BJ (cell line): ENCODE measurements around the gene FAM171A1. TPM values are rescaled to one million over a fixed set of nuclear protein-coding genes. Genes with fewer than 3 reads are reported as not detected.

Source experiments
- CTCF ChIA-PET: fragments of 350-600 bp; formaldehyde crosslinking; extraction: SDS; loops from one replicate; lab custom pipeline; 2021; ENCODE audit warnings: antibody characterized with exemption, inconsistent platforms; lab: Yijun Ruan, JAX
- POLR2A ChIA-PET: fragments of 300-600 bp; sonication (Branson Sonifier 250); formaldehyde crosslinking; extraction: SDS; loops from one replicate; lab custom pipeline; 2021; ENCODE audit warnings: antibody characterized with exemption; lab: Charles Lee
- DNase-seq: peaks from one replicate; pipeline ENCODE4 v3.0.0-alpha.2; 2011; ENCODE audit warnings: low read depth
- H3K27me3 ChIP-seq: 2 replicates; pipeline ENCODE4 v1.6.0; 2011; ENCODE audit warnings: low read length; ENCODE audit not compliant: control insufficient read depth, insufficient read depth
- H3K36me3 ChIP-seq: 2 replicates; pipeline ENCODE4 v1.5.1; 2011; ENCODE audit warnings: low read length; ENCODE audit not compliant: control insufficient read depth, insufficient read depth
- H3K4me3 ChIP-seq: 2 replicates; pipeline ENCODE4 v1.5.1; 2011; ENCODE audit warnings: low read depth, mild to moderate bottlenecking, control low read depth, low read length
- CTCF ChIP-seq: IDR thresholded peaks from 2 replicates; pipeline ENCODE4 v1.5.1; 2011; ENCODE audit warnings: low read depth, mild to moderate bottlenecking, control low read depth, inconsistent platforms, low read length, moderate library complexity; ENCODE audit not compliant: insufficient read depth
- polyA plus RNA-seq: library from polyadenylated mRNA; depleted of rRNA; stranded (reverse); fragments of >200 nt; gene quantifications from 2 replicates; pipeline ENCODE4 v1.2.3, GENCODE V29; 2011

FAM171A1 gene
- polyA plus RNA-seq, 1 experiment: 18.4 TPM

GRCh38 chr10:15314482-15315045, 56.5 kb downstream of the FAM171A1 start:
- ChIA-PET POLR2A (no interaction called here), CTCF (no interaction called here)
- H3K27me3 ChIP-seq: no peaks in the 10 kb centered on the region
- H3K36me3 ChIP-seq: no peaks in the 10 kb centered on the region
- no peak overlapping the region for H3K4me3 ChIP-seq
- TF ChIP-seq CTCF: no peak
- no peak for DNase-seq

GRCh38 chr10:15313843-15314242, 57.2 kb downstream of the FAM171A1 start:
- no peak for TF ChIP-seq CTCF
- ChIA-PET CTCF (no interaction called here), POLR2A (no interaction called here)
- H3K4me3 ChIP-seq: no peak overlapping the region
- H3K36me3 ChIP-seq: no peaks in the 10 kb centered on the region
- no peaks in the 10 kb centered on the region for H3K27me3 ChIP-seq
- no peak for DNase-seq

GRCh38 chr10:15313047-15313446, 58.0 kb downstream of the FAM171A1 start:
- TF ChIP-seq CTCF: no peak
- Histone ChIP-seq H3K27me3 (no peaks in the 10 kb centered on the region), H3K36me3 (no peaks in the 10 kb centered on the region), H3K4me3 (no peak overlapping the region)
- CTCF ChIA-PET: no interaction called here
- POLR2A ChIA-PET: no interaction called here
- DNase-seq: no peak

GRCh38 chr10:15311569-15312280, 59.4 kb downstream of the FAM171A1 start:
- CTCF ChIA-PET: interaction anchor here (1.2 kb wide), 2 partner anchors 18 to 21 kb away, joined by 3 to 4 read pairs; no protein-coding TSS in a partner anchor
- POLR2A ChIA-PET: no interaction called here
- H3K27me3 ChIP-seq: no peaks in the 10 kb centered on the region
- no peak overlapping the region for H3K4me3 ChIP-seq
- H3K36me3 ChIP-seq: no peaks in the 10 kb centered on the region
- TF ChIP-seq CTCF: no peak
- no peak for DNase-seq

- H3K27me3 ChIP-seq: no peaks in the 10 kb centered on the region
- POLR2A ChIA-PET: no interaction called here
- H3K36me3 ChIP-seq: no peaks in the 10 kb centered on the region
- TF ChIP-seq CTCF: no peak
- DNase-seq: no peak
- CTCF ChIA-PET: interaction anchor here (1.2 kb wide), 1 partner anchor 17 kb away, joined by 4 read pairs; no protein-coding TSS in a partner anchor
- no peak overlapping the region for H3K4me3 ChIP-seq
These were observed 60.1 kb downstream of the FAM171A1 start for GRCh38 chr10:15310776-15311568.
